Activated CD8-positive, alpha-beta memory T cell treated with anti-CD3 and anti-CD28 coated beads, Interleukin-2, amount 10 ng/mL, durations not matched to agents 7 days and 5 days (primary cell): ENCODE data around the gene C10orf105. TPM values are rescaled to one million over a fixed set of nuclear protein-coding genes. Genes with fewer than 3 reads are reported as not detected.

Experiments used
- ATAC-seq: fragments of 150-1000 bp; cut with Tn5 transposase; one replicate; pipeline ENCODE4 v1.10.0; 2021; ENCODE audit warnings: moderate library complexity
- CTCF ChIA-PET: fragments of 350-600 bp; sonication (Branson Sonifier 250); formaldehyde crosslinking; loops from one replicate; lab custom pipeline; 2021; ENCODE audit warnings: antibody characterized with exemption; lab: Charles Lee
- DNase-seq: peaks from one replicate; pipeline ENCODE4 v3.0.0-alpha.2; 2020
- H3K27ac Mint-ChIP-seq: one replicate; pipeline ENCODE4 v1.8.0; 2021; ENCODE audit warnings: mild to moderate bottlenecking, mixed read lengths
- H3K27me3 Mint-ChIP-seq: one replicate; pipeline ENCODE4 v1.8.0; 2021; ENCODE audit warnings: mixed read lengths
- H3K36me3 Mint-ChIP-seq: one replicate; pipeline ENCODE4 v1.8.0; 2021; ENCODE audit warnings: mild to moderate bottlenecking, mixed read lengths
- H3K4me1 Mint-ChIP-seq: one replicate; pipeline ENCODE4 v1.8.0; 2021; ENCODE audit warnings: mixed read lengths
- H3K4me3 Mint-ChIP-seq: one replicate; pipeline ENCODE4 v1.8.0; 2021; ENCODE audit warnings: mild to moderate bottlenecking, moderate library complexity, mixed read lengths
- H3K9me3 Mint-ChIP-seq: one replicate; pipeline ENCODE4 v1.8.0; 2022; ENCODE audit warnings: low read depth, mixed read lengths
- total RNA-seq, 2 experiments: library from RNA; stranded (reverse); gene quantifications; one replicate each; pipeline ENCODE4 v1.2.3, GENCODE V29; 2021

C10orf105 gene
- total RNA-seq, 2 experiments from 2014 or later: 0.18 to 0.26 TPM

- ATAC-seq (no peak), DNase-seq (no peak)
- Mint-ChIP-seq H3K27ac (no peak overlapping the region), H3K4me3 (no peak overlapping the region), H3K36me3 (no peaks in the 10 kb centered on the region), H3K4me1 (peaks cover 8% of the 10 kb centered on the region), H3K27me3 (peaks cover 2% of the 10 kb centered on the region), H3K9me3 (no peaks in the 10 kb centered on the region)
- CTCF ChIA-PET: interaction anchor here (1.0 to 3.2 kb wide), 6 partner anchors 10 to 146 kb away, joined by 3 to 22 read pairs (median 4); no protein-coding TSS in a partner anchor
Measured at GRCh38 chr10:71665456-71665855, 54.1 kb downstream of the C10orf105 start.

DNA sequence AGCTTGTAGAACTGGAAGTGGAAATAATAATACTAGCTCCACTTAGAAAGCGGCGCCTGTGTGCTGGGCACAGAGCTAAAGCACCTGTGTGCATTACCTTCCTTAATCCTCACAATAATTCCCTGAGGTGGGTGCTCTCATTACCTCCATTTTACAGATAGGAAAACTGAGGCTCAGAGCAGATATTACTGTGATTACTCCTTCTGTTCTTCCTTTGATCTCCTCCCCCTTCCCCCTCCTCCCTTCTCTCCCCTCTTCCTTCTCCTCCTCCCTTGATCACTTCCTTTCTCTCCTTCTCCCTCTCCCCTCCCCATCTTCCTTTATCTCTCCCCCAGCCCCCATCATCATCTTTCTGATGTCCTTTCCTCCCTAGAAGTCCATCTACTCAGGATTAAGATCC lies 55.0 kb downstream of the C10orf105 start:
- Mint-ChIP-seq H3K4me1 (peaks cover 8% of the 10 kb centered on the region), H3K36me3 (no peaks in the 10 kb centered on the region), H3K27me3 (peaks cover 2% of the 10 kb centered on the region), H3K27ac (no peak overlapping the region), H3K9me3 (no peaks in the 10 kb centered on the region), H3K4me3 (no peak overlapping the region)
- CTCF ChIA-PET: interaction anchor here (1.0 to 3.2 kb wide), 8 partner anchors 11 to 147 kb away, joined by 3 to 22 read pairs (median 4); no protein-coding TSS in a partner anchor
- DNase-seq: no peak
- no peak for ATAC-seq

- H3K27me3 Mint-ChIP-seq: peaks cover 2% of the 10 kb centered on the region
- H3K27ac Mint-ChIP-seq: no peak overlapping the region
- ATAC-seq: no peak
- CTCF ChIA-PET: interaction anchor here (3.2 kb wide), 1 partner anchor 44 kb away, joined by 22 read pairs; no protein-coding TSS in a partner anchor
- no peak overlapping the region for H3K4me3 Mint-ChIP-seq
- no peaks in the 10 kb centered on the region for H3K9me3 Mint-ChIP-seq
- H3K4me1 Mint-ChIP-seq: peaks cover 8% of the 10 kb centered on the region
- H3K36me3 Mint-ChIP-seq: no peaks in the 10 kb centered on the region
- no peak for DNase-seq
Measured at GRCh38 chr10:71663311-71663710, 56.3 kb downstream of the C10orf105 start.

- Mint-ChIP-seq H3K9me3 (no peaks in the 10 kb centered on the region), H3K4me3 (no peak overlapping the region), H3K36me3 (no peaks in the 10 kb centered on the region), H3K27me3 (peaks cover 2% of the 10 kb centered on the region), H3K4me1 (no peaks in the 10 kb centered on the region), H3K27ac (no peak overlapping the region)
- CTCF ChIA-PET: no interaction called here
- no peak for DNase-seq
- no peak for ATAC-seq
Measured at GRCh38 chr10:71661779-71662336, 57.7 kb downstream of the C10orf105 start.

Other genes with a start within 250 kb of the C10orf105 start
- gene VSIR, start 53.7 kb upstream of the C10orf105 start, total RNA-seq: 10 to 100 TPM; 37.8 to 68.4 TPM
- 100 to 1,000 TPM; 111 to 118 TPM for gene PSAP, start 131.5 kb upstream of the C10orf105 start, total RNA-seq
- under 1 TPM in 1 of 2 experiments, not detected in 1; 0.05 TPM for gene CHST3, start 244.6 kb upstream of the C10orf105 start, total RNA-seq